Type B pancreatic cell (in vitro differentiated cells): Measurements from ENCODE around the gene RPH3AL. TPM values are rescaled to one million over a fixed set of nuclear protein-coding genes. Genes with fewer than 3 reads are reported as not detected.

ENCODE experiments used
- DNase-seq: peaks from one replicate; pipeline ENCODE4 v3.0.0; 2021; ENCODE audit warnings: mixed read lengths; ENCODE audit not compliant: unreplicated experiment; ENCODE audit errors: extremely low spot score
- H3K27ac Mint-ChIP-seq: 2 replicates; pipeline ENCODE4 v1.8.0; 2021; ENCODE audit warnings: mild to moderate bottlenecking, mixed read lengths
- H3K27me3 Mint-ChIP-seq: 2 replicates; pipeline ENCODE4 v1.8.0; 2021; ENCODE audit warnings: mixed read lengths
- H3K36me3 Mint-ChIP-seq: 2 replicates; pipeline ENCODE4 v1.8.0; 2021; ENCODE audit warnings: mixed read lengths
- H3K4me1 Mint-ChIP-seq: one replicate; pipeline ENCODE4 v1.8.0; 2021; ENCODE audit warnings: mixed read lengths; ENCODE audit not compliant: unreplicated experiment
- H3K4me3 Mint-ChIP-seq: 2 replicates; pipeline ENCODE4 v1.8.0; 2021; ENCODE audit warnings: mild to moderate bottlenecking, mixed read lengths
- H3K9me3 Mint-ChIP-seq: 2 replicates; pipeline ENCODE4 v1.8.0; 2021; ENCODE audit warnings: mixed read lengths
- CTCF ChIP-seq: fragments of 200-600 bp; sonication (generic); conservative IDR thresholded peaks from 2 replicates; pipeline ENCODE4 v1.5.0; 2021; ENCODE audit warnings: antibody characterized with exemption, mild to moderate bottlenecking
- total RNA-seq: library from RNA; stranded (reverse); gene quantifications from 2 replicates; pipeline ENCODE4 v1.2.1, GENCODE V29; 2021; ENCODE audit warnings: low replicate concordance

The RPH3AL gene
- total RNA-seq, 1 donor from 2014 or later, result 13.5 TPM

DNA sequence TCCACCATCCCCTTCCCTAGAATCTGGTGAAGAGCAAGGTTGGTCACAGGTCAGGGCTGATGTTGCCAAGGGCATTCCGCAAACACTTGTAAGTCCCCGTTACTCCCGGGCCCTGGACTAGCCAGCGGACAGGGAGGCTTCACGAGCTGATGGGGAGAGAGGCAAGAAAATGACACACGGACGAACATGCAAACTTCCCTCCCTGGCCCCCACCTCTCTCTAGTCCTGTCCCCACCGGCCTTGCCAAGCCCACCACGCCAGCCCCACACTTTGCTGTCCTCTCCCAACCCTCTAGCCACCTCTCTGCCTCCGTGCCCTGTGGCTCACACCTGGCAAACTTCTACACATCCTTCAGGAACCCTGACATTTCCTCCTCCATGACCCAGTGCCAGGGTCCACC lies 54.8 kb downstream of the RPH3AL start:
- no peak overlapping the region for H3K27ac Mint-ChIP-seq
- DNase-seq, result no peak
- H3K4me3 Mint-ChIP-seq, result no peak overlapping the region
- TF ChIP-seq CTCF, result no peak
- H3K27me3 Mint-ChIP-seq, result no peaks in the 10 kb centered on the region
- H3K4me1 Mint-ChIP-seq, result peaks cover 19% of the 10 kb centered on the region
- no peaks in the 10 kb centered on the region for H3K36me3 Mint-ChIP-seq
- no peaks in the 10 kb centered on the region for H3K9me3 Mint-ChIP-seq

- Mint-ChIP-seq H3K36me3 (no peaks in the 10 kb centered on the region), H3K27ac (no peak overlapping the region), H3K4me3 (no peak overlapping the region), H3K9me3 (no peaks in the 10 kb centered on the region), H3K4me1 (peaks cover 13% of the 10 kb centered on the region), H3K27me3 (no peaks in the 10 kb centered on the region)
- TF ChIP-seq CTCF, result no peak
- DNase-seq, result no peak
Measured at GRCh38 chr17:296906-297690, 55.5 kb downstream of the RPH3AL start.

- H3K27me3 Mint-ChIP-seq, result no peaks in the 10 kb centered on the region
- H3K9me3 Mint-ChIP-seq, result no peaks in the 10 kb centered on the region
- no peak overlapping the region for H3K27ac Mint-ChIP-seq
- DNase-seq, result no peak
- no peak overlapping the region for H3K4me3 Mint-ChIP-seq
- no peaks in the 10 kb centered on the region for H3K36me3 Mint-ChIP-seq
- TF ChIP-seq CTCF, result no peak
- peaks cover 9% of the 10 kb centered on the region for H3K4me1 Mint-ChIP-seq
Measured at GRCh38 chr17:296379-296778, 56.2 kb downstream of the RPH3AL start.

- Mint-ChIP-seq H3K36me3 (no peaks in the 10 kb centered on the region), H3K9me3 (no peaks in the 10 kb centered on the region), H3K4me3 (no peak overlapping the region), H3K4me1 (peaks cover 9% of the 10 kb centered on the region), H3K27me3 (no peaks in the 10 kb centered on the region), H3K27ac (no peak overlapping the region)
- DNase-seq, result no peak
- no peak for TF ChIP-seq CTCF
Measured at GRCh38 chr17:292531-293382, 59.9 kb downstream of the RPH3AL start.

- Mint-ChIP-seq H3K4me3 (no peak overlapping the region), H3K36me3 (no peaks in the 10 kb centered on the region), H3K27ac (no peak overlapping the region), H3K9me3 (no peaks in the 10 kb centered on the region), H3K4me1 (peaks cover 9% of the 10 kb centered on the region), H3K27me3 (no peaks in the 10 kb centered on the region)
- DNase-seq, result no peak
- no peak for TF ChIP-seq CTCF
Measured at GRCh38 chr17:292016-292415, 60.6 kb downstream of the RPH3AL start.
